K562 (cell line): ENCODE results near the gene MTOR. TPM values are rescaled to one million over a fixed set of nuclear protein-coding genes. Genes with fewer than 3 reads are reported as not detected.
A peak's percentile ranks its signal among the peaks of the same experiment; 100 is the strongest.

Experiments used
- ASH1L ChIP-seq: fragments of 450-650 bp; IDR thresholded peaks from 2 replicates; pipeline ENCODE4 v1.6.1; 2018; ENCODE audit warnings: borderline replicate concordance, mild to moderate bottlenecking, low read depth; ENCODE audit not compliant: partially characterized antibody
- CCAR2 ChIP-seq: fragments of 200-400 bp; formaldehyde crosslinking; IDR thresholded peaks from 2 replicates; pipeline ENCODE4 v1.6.1; 2017; ENCODE audit warnings: mild to moderate bottlenecking, low read depth, low read length
- CHD2 ChIP-seq: IDR thresholded peaks from 2 replicates; pipeline ENCODE4 v1.6.1; 2011; ENCODE audit warnings: low read depth, low read length
- EGR1 ChIP-seq: fragments of 450-650 bp; conservative IDR thresholded peaks from 2 replicates; pipeline ENCODE4 v1.6.1; 2017; ENCODE audit warnings: mild to moderate bottlenecking
- GATA2 ChIP-seq: sonication (generic); formaldehyde crosslinking; IDR thresholded peaks from 2 replicates; pipeline ENCODE4 v1.4.0; 2020; ENCODE audit warnings: mild to moderate bottlenecking, missing genetic modification reagents
- KDM4B ChIP-seq, 2 experiments: fragments of 450-650 bp in 1 of 2; sonication (generic) in 1 of 2; IDR thresholded peaks; 2 replicates each; pipeline ENCODE4 v1.6.1; 2016 to 2017; ENCODE audit warnings: borderline replicate concordance in 2 of 2, antibody characterized with exemption in 1 of 2, low read depth in 1 of 2, mild to moderate bottlenecking in 1 of 2
- KLF10 ChIP-seq: fragments of 250-450 bp; sonication (Bioruptor Pico); IDR thresholded peaks from 2 replicates; pipeline ENCODE4 v1.6.1; 2021; ENCODE audit warnings: matching md5 sums
- KLF16 ChIP-seq: IDR thresholded peaks from 2 replicates; pipeline ENCODE4 v1.6.1; 2016; ENCODE audit warnings: antibody characterized with exemption
- NFATC3 ChIP-seq: fragments of 450-650 bp; IDR thresholded peaks from 2 replicates; pipeline ENCODE4 v1.6.1; 2017; ENCODE audit warnings: mild to moderate bottlenecking
- RFX7 ChIP-seq: fragments of 250-450 bp; sonication (Bioruptor Pico); IDR thresholded peaks from 2 replicates; pipeline ENCODE4 v1.5.1; 2021; ENCODE audit warnings: mild to moderate bottlenecking
- THRB ChIP-seq: fragments of 450-650 bp; formaldehyde crosslinking; conservative IDR thresholded peaks from 2 replicates; pipeline ENCODE4 v1.4.0; 2022; ENCODE audit warnings: mild to moderate bottlenecking, missing genetic modification characterization
- ZNF121 ChIP-seq: sonication (generic); formaldehyde crosslinking; conservative IDR thresholded peaks from 2 replicates; pipeline ENCODE4 v1.8.0; 2022; ENCODE audit warnings: missing genetic modification reagents
- ZNF232 ChIP-seq: sonication (generic); formaldehyde crosslinking; IDR thresholded peaks from 2 replicates; pipeline ENCODE4 v1.8.0; 2022; ENCODE audit warnings: mild to moderate bottlenecking, missing genetic modification reagents
- ZNF282 ChIP-seq: sonication (generic); formaldehyde crosslinking; IDR thresholded peaks from 2 replicates; pipeline ENCODE4 v1.8.1; 2023; ENCODE audit warnings: missing genetic modification reagents
- ZNF609 ChIP-seq: sonication (generic); formaldehyde crosslinking; IDR thresholded peaks from 2 replicates; pipeline ENCODE4 v1.8.1; 2023; ENCODE audit warnings: missing genetic modification reagents, mild to moderate bottlenecking, borderline replicate concordance
- ZNF766 ChIP-seq: fragments of 200-800 bp; sonication (Bioruptor generic); conservative IDR thresholded peaks from 2 replicates; pipeline ENCODE4 v1.6.1; 2016; ENCODE audit warnings: missing genetic modification characterization, missing compliant biosample characterization
- polyA plus RNA-seq, 8 experiments: library from polyadenylated mRNA; depleted of rRNA in 4 of 8; stranded (reverse) in 5 of 8; unstranded in 3 of 8; fragments of >200 nt; fragmentation: Nextera tagmentation in 2 of 8; fragmentation: Illumina TruSeq in 1 of 8; extraction: Ambion mirVana in 2 of 8; extraction: Trizol in 1 of 8; gene quantifications; 2 replicates each; pipeline versions ENCODE4 v1.2.1 to v1.2.3, GENCODE V29; 2011 to 2014; ENCODE audit warnings: inconsistent platforms in 1 of 8, missing spikeins in 1 of 8
- total RNA-seq, 7 experiments: library from RNA; depleted of rRNA in 6 of 7; stranded (reverse); fragments of >200 nt in 6 of 7; fragmentation: Illumina TruSeq in 2 of 7; extraction: Trizol in 2 of 7; gene quantifications; 2 replicates each; pipeline versions ENCODE4 v1.2.1 to v1.2.3, GENCODE V29; 2011 to 2021; ENCODE audit warnings: low replicate concordance in 1 of 7
- TF ChIP-seq, protein P1 (sequence below): fragments of 450-650 bp; IDR thresholded peaks from 2 replicates; pipeline ENCODE4 v1.7.0; 2016; ENCODE audit warnings: borderline replicate concordance
- TF ChIP-seq, protein P2 (sequence below): fragments of 250-450 bp; sonication (Bioruptor Pico); IDR thresholded peaks from 2 replicates; pipeline ENCODE4 v1.5.0; 2022; ENCODE audit warnings: mild to moderate bottlenecking

The MTOR gene
- total and polyA plus RNA-seq, 9 of the 15 experiments (the other 6 are each of a cell fraction or from before 2014, with no cell fraction given) = 11.4 to 71.4 (median 52.2) TPM

DNA sequence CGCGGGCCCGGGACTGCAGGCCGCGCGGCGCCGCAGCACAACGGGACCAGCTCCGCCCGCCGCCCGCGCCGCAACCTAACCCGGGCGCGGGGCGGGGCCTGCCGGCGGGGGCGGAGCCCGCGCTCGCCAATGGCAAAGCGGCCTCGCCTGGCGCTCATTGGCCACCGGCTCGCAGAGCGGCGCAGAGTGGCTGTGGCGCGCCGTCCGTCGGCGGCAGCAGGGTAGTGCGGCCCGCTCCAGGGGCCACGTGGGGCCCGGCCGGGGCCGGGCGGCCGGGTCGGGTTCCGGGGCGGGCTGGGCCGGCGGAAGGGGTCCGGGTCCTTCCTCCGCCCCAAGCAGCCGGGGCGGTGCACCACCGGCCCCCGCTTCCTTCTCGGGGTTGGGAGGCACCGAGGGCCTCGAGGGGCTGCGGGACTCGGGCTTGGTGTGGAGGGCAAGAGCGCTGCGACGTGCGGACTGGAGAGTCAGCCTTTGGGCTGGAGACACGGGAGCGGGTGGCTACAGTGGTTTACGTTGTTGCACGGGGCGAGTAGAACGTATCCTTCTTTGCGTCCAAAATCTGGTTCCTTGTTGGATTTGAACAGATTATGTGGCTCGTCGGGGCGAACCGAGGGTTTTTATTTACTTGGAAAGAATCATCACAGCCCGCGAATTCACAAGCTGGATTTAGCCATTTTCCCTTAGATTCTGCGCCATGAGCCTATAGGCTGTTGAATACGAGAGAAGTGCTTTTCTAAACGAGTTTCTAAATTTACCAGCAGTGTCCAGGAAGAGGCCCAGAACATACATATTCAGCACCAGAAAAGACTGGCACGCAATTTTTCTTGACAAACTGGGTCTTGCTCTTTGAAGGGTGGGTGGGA lies 202.2 kb downstream of the MTOR start, which contains the start of gene SRM (continued):
- TF ChIP-seq ZNF232 (CRISPR knock-in tag) (no peak), CHD2 (peak; percentile 57; the same call in 1 of the 2 replicates), ZNF609 (CRISPR knock-in tag) (no peak), KDM4B (IDR thresholded peaks at IDR 0.05; ENCODE audit: borderline replicate concordance in 2 of 2, low read depth in 1 of 2) (no peak), ZNF121 (CRISPR knock-in tag) (no peak), ASH1L (no peak), ZNF766 (CRISPR knock-in tag) (no peak), THRB (no peak), RFX7 (no peak), NFATC3 (no peak), KLF16 (no peak), CCAR2 (no peak), ZNF282 (CRISPR knock-in tag) (no peak), EGR1 (peak; percentile 54; the same call in 1 of the 2 replicates), GATA2 (CRISPR knock-in tag) (no peak), KLF10 (CRISPR knock-in tag) (no peak)
- TF ChIP-seq, protein P1, sequence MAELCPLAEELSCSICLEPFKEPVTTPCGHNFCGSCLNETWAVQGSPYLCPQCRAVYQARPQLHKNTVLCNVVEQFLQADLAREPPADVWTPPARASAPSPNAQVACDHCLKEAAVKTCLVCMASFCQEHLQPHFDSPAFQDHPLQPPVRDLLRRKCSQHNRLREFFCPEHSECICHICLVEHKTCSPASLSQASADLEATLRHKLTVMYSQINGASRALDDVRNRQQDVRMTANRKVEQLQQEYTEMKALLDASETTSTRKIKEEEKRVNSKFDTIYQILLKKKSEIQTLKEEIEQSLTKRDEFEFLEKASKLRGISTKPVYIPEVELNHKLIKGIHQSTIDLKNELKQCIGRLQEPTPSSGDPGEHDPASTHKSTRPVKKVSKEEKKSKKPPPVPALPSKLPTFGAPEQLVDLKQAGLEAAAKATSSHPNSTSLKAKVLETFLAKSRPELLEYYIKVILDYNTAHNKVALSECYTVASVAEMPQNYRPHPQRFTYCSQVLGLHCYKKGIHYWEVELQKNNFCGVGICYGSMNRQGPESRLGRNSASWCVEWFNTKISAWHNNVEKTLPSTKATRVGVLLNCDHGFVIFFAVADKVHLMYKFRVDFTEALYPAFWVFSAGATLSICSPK = no peak
- TF ChIP-seq, protein P2, sequence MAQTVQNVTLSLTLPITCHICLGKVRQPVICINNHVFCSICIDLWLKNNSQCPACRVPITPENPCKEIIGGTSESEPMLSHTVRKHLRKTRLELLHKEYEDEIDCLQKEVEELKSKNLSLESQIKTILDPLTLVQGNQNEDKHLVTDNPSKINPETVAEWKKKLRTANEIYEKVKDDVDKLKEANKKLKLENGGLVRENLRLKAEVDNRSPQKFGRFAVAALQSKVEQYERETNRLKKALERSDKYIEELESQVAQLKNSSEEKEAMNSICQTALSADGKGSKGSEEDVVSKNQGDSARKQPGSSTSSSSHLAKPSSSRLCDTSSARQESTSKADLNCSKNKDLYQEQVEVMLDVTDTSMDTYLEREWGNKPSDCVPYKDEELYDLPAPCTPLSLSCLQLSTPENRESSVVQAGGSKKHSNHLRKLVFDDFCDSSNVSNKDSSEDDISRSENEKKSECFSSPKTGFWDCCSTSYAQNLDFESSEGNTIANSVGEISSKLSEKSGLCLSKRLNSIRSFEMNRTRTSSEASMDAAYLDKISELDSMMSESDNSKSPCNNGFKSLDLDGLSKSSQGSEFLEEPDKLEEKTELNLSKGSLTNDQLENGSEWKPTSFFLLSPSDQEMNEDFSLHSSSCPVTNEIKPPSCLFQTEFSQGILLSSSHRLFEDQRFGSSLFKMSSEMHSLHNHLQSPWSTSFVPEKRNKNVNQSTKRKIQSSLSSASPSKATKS (CRISPR knock-in tag) = no peak
